ENCODE results near the gene ARCN1. TPM values are rescaled to one million over a fixed set of nuclear protein-coding genes. Genes with fewer than 3 reads are reported as not detected.
A peak's percentile ranks its signal among the peaks of the same experiment; 100 is the strongest.

ARCN1 gene
- polyA plus RNA-seq, 1 donor from 2014 or later: 67.2 TPM

DNA sequence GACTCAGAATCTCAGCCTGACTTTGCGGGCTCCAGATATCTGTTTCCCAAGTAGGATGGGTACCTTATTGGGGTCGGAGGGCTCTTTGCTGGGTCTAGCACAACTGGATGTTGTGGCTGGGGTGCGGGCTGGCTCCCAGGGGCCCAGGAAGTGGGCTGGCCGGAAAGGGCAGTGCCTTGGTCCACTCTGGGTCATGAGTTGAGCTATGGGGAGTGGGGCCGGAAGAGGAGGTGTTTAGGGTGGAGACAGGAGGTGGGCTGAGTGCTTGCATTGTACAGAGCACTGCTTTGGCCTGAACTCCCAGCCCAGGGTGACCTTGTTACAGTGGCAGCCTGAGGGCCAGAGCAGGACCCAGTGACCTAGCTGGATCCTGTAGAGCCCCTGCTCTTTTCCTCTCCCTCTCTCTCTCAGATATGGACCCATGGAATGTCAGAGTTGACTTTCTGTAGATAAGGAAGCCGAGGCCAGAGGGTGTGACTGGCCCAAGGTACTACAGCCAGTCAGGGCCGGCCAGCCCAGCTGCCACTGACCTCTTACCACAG lies 48.4 kb downstream of the ARCN1 start:
- peaks cover 33% of the 10 kb centered on the region for H3K79me2 ChIP-seq (replicated peaks; ENCODE audit: insufficient read depth, low read length)

DNA sequence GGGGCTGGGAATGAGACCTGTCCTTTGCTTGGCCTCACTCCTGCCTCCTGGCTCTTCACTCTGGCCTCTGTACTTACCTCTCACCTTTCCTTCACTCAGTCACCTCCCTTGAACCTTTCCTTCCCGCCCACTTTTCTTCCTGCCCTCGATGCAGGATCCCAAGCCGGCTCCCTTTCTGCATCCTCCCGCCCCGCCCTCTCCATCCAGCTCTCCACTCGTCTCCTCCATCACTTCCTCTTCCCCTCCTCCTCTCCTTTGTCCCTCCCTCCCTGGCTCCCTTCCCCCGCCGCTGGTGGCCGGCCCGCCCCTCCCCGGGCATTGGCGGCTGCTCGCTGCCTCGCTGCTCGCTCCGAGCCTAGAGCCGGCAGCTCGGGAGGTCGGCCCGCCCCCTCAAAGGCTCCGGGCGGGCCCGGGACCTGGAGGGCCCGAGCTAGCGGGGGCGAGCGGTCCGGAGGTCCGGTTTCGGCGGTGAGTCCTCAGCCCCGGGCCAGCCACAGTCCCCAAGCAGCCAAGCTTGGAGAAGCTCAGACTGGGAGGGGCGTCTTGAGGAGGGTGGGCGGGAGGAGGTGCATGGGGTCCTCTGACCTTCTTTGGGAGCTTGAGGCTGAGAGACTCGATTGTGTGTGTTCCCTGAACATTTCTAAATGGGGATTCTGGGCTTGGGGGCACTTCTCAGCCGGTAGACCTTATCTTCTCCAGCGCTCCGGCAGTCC lies 49.0 kb downstream of the ARCN1 start:
- Histone ChIP-seq H3K4me3 (ENCODE audit: low read length) (peak overlapping the region; percentile 83), H2AFZ (ENCODE audit: low read depth, low read length) (peak overlapping the region; percentile 71), H3F3A (ENCODE audit: insufficient read depth, low read length, poor library complexity, severe bottlenecking) (no peaks in the 10 kb centered on the region), H3K9me2 (ENCODE audit: insufficient read depth, low read length) (no peaks in the 10 kb centered on the region), H3K27me3 (ENCODE audit: insufficient read depth, low read depth, low read length) (no peaks in the 10 kb centered on the region), H3K9me3 (ENCODE audit: low read length) (no peaks in the 10 kb centered on the region), H3K27ac (ENCODE audit: low read length) (peak overlapping the region; percentile 85), H4K20me1 (ENCODE audit: insufficient read depth) (no peaks in the 10 kb centered on the region), H3K9ac (ENCODE audit: low read length) (peak overlapping the region; percentile 89), H3K79me2 (replicated peaks; ENCODE audit: insufficient read depth, low read length) (peaks cover 33% of the 10 kb centered on the region), H3K36me3 (ENCODE audit: insufficient read depth, low read length) (no peaks in the 10 kb centered on the region), H3K4me2 (ENCODE audit: low read length) (peak overlapping the region; percentile 98)
- TF ChIP-seq, protein P1, sequence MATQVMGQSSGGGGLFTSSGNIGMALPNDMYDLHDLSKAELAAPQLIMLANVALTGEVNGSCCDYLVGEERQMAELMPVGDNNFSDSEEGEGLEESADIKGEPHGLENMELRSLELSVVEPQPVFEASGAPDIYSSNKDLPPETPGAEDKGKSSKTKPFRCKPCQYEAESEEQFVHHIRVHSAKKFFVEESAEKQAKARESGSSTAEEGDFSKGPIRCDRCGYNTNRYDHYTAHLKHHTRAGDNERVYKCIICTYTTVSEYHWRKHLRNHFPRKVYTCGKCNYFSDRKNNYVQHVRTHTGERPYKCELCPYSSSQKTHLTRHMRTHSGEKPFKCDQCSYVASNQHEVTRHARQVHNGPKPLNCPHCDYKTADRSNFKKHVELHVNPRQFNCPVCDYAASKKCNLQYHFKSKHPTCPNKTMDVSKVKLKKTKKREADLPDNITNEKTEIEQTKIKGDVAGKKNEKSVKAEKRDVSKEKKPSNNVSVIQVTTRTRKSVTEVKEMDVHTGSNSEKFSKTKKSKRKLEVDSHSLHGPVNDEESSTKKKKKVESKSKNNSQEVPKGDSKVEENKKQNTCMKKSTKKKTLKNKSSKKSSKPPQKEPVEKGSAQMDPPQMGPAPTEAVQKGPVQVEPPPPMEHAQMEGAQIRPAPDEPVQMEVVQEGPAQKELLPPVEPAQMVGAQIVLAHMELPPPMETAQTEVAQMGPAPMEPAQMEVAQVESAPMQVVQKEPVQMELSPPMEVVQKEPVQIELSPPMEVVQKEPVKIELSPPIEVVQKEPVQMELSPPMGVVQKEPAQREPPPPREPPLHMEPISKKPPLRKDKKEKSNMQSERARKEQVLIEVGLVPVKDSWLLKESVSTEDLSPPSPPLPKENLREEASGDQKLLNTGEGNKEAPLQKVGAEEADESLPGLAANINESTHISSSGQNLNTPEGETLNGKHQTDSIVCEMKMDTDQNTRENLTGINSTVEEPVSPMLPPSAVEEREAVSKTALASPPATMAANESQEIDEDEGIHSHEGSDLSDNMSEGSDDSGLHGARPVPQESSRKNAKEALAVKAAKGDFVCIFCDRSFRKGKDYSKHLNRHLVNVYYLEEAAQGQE (IDR thresholded peaks at IDR 0.05; ENCODE audit: borderline replicate concordance): peak; percentile 63
- TF ChIP-seq EZH2 (IDR thresholded peaks at IDR 0.05; ENCODE audit: borderline replicate concordance, insufficient read depth, low read length, poor library complexity, severe bottlenecking): no peak
- TF ChIP-seq RAD21 (conservative IDR thresholded peaks at IDR 0.05): no peak
- peak; percentile 75 for TF ChIP-seq POLR2AphosphoS5 (IDR thresholded peaks at IDR 0.05)
- TF ChIP-seq, protein P2, sequence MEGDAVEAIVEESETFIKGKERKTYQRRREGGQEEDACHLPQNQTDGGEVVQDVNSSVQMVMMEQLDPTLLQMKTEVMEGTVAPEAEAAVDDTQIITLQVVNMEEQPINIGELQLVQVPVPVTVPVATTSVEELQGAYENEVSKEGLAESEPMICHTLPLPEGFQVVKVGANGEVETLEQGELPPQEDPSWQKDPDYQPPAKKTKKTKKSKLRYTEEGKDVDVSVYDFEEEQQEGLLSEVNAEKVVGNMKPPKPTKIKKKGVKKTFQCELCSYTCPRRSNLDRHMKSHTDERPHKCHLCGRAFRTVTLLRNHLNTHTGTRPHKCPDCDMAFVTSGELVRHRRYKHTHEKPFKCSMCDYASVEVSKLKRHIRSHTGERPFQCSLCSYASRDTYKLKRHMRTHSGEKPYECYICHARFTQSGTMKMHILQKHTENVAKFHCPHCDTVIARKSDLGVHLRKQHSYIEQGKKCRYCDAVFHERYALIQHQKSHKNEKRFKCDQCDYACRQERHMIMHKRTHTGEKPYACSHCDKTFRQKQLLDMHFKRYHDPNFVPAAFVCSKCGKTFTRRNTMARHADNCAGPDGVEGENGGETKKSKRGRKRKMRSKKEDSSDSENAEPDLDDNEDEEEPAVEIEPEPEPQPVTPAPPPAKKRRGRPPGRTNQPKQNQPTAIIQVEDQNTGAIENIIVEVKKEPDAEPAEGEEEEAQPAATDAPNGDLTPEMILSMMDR (IDR thresholded peaks at IDR 0.05; ENCODE audit: poor library complexity, severe bottlenecking): no peak
- peak; percentile 60 for TF ChIP-seq MXI1 (conservative IDR thresholded peaks at IDR 0.05; ENCODE audit: poor library complexity, severe bottlenecking)
- TF ChIP-seq SMC3 (conservative IDR thresholded peaks at IDR 0.05; ENCODE audit: poor library complexity): peak; percentile 6
- peak; percentile 32 for TF ChIP-seq EP300 (conservative IDR thresholded peaks at IDR 0.05; ENCODE audit: poor library complexity, severe bottlenecking)
- no peak for TF ChIP-seq TAF1 (IDR thresholded peaks at IDR 0.05; ENCODE audit: low read depth)

More for the DNA sequence above, 48.4 kb downstream of the ARCN1 start:
- no peaks in the 10 kb centered on the region for H3F3A ChIP-seq (ENCODE audit: insufficient read depth, low read length, poor library complexity, severe bottlenecking)
- H2AFZ ChIP-seq (ENCODE audit: low read depth, low read length): peak overlapping the region; percentile 71
- no peaks in the 10 kb centered on the region for H3K9me3 ChIP-seq (ENCODE audit: low read length)
- TF ChIP-seq, protein P2 (IDR thresholded peaks at IDR 0.05; ENCODE audit: poor library complexity, severe bottlenecking): no peak
- peak overlapping the region; percentile 28 for H3K4me2 ChIP-seq (ENCODE audit: low read length)
- peak overlapping the region; percentile 89 for H3K9ac ChIP-seq (ENCODE audit: low read length)
- H4K20me1 ChIP-seq (ENCODE audit: insufficient read depth): no peaks in the 10 kb centered on the region
- no peaks in the 10 kb centered on the region for H3K9me2 ChIP-seq (ENCODE audit: insufficient read depth, low read length)
- peak overlapping the region; percentile 85 for H3K27ac ChIP-seq (ENCODE audit: low read length)
- no peaks in the 10 kb centered on the region for H3K27me3 ChIP-seq (ENCODE audit: insufficient read depth, low read depth, low read length)
- no peaks in the 10 kb centered on the region for H3K36me3 ChIP-seq (ENCODE audit: insufficient read depth, low read length)
- peak overlapping the region; percentile 83 for H3K4me3 ChIP-seq (ENCODE audit: low read length)
